KMS-11 (cell line): ENCODE data around the gene VENTX.
"Not testable (repeated sequence)": the region's sequence is repeated elsewhere in the genome, so short reads cannot be mapped to it uniquely, and the experiment has no call there.

Experiments
- H2AFZ ChIP-seq: fragments of 200-600 bp; sonication (generic); 2 replicates; pipeline ENCODE4 v1.6.1; 2016; ENCODE audit warnings: antibody characterized with exemption, mixed run types, low read depth
- H3K27ac ChIP-seq: fragments of 200-600 bp; sonication (generic); 2 replicates; pipeline ENCODE4 v1.6.1; 2016; ENCODE audit warnings: mild to moderate bottlenecking, mixed run types
- H3K27me3 ChIP-seq: fragments of 200-600 bp; sonication (generic); 2 replicates; pipeline ENCODE4 v1.6.1; 2017; ENCODE audit warnings: mild to moderate bottlenecking, low read depth, mixed run types, moderate library complexity; ENCODE audit not compliant: insufficient read depth
- H3K36me3 ChIP-seq: fragments of 200-600 bp; sonication (generic); 2 replicates; pipeline ENCODE4 v1.6.1; 2017; ENCODE audit warnings: mild to moderate bottlenecking, mixed run types; ENCODE audit not compliant: insufficient read depth
- H3K4me1 ChIP-seq: fragments of 200-600 bp; sonication (generic); 2 replicates; pipeline ENCODE4 v1.6.1; 2016; ENCODE audit warnings: mild to moderate bottlenecking, low read depth, mixed run types; ENCODE audit not compliant: poor library complexity, severe bottlenecking
- H3K4me2 ChIP-seq: fragments of 200-600 bp; sonication (generic); 2 replicates; pipeline ENCODE4 v1.7.0; 2016; ENCODE audit warnings: mild to moderate bottlenecking, mixed run types
- H3K4me3 ChIP-seq: fragments of 200-600 bp; sonication (generic); IDR thresholded peaks from 2 replicates; pipeline ENCODE4 v1.6.1; 2017; ENCODE audit warnings: low read depth, low read length, mixed read lengths; ENCODE audit not compliant: insufficient read depth
- H3K79me2 ChIP-seq: fragments of 200-600 bp; sonication (generic); 2 replicates; pipeline ENCODE4 v1.6.1; 2016; ENCODE audit warnings: low read depth, mixed run types; ENCODE audit not compliant: insufficient read depth
- H3K9ac ChIP-seq: fragments of 200-600 bp; sonication (generic); 2 replicates; pipeline ENCODE4 v1.6.1; 2016; ENCODE audit warnings: mild to moderate bottlenecking, mixed run types
- H4K20me1 ChIP-seq: fragments of 200-600 bp; sonication (generic); 2 replicates; pipeline ENCODE4 v1.6.1; 2016; ENCODE audit warnings: mild to moderate bottlenecking, mixed run types; ENCODE audit not compliant: insufficient read depth
- TF ChIP-seq, protein P1 (sequence below): fragments of 200-600 bp; sonication (generic); conservative IDR thresholded peaks from 2 replicates; pipeline ENCODE4 v1.6.1; 2017; ENCODE audit warnings: low read depth, mild to moderate bottlenecking, antibody characterized with exemption, low read length, moderate library complexity, mixed read lengths

The VENTX gene

DNA sequence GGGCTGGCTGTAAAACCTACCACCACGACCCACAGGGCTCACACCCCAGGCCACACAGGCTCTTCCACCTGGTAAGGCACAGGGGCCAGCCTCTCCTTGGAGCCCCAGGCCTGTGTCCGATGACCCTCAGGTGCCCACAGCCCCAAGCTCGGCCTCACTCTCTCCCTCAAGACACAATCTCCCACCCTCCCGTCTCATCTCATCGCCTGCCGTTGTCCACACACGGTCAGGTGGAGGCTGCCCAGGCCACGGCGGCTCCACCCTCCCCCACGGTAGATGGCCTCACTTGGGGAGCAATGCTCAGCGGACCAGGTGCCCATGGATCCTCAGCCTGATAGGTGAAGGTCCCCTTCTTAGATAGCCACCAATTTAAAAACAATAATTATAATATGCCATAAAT, 16.3 kb upstream of the VENTX start:
- Histone ChIP-seq H3K9ac (no peak overlapping the region), H3K27me3 (peaks cover 39% of the 10 kb centered on the region), H3K4me1 (no peaks in the 10 kb centered on the region), H3K4me3 (no peak overlapping the region), H2AFZ (no peak overlapping the region), H3K27ac (no peak overlapping the region), H3K79me2 (no peaks in the 10 kb centered on the region), H3K4me2 (no peak overlapping the region), H3K36me3 (no peaks in the 10 kb centered on the region), H4K20me1 (no peaks in the 10 kb centered on the region)
- TF ChIP-seq, protein P1, sequence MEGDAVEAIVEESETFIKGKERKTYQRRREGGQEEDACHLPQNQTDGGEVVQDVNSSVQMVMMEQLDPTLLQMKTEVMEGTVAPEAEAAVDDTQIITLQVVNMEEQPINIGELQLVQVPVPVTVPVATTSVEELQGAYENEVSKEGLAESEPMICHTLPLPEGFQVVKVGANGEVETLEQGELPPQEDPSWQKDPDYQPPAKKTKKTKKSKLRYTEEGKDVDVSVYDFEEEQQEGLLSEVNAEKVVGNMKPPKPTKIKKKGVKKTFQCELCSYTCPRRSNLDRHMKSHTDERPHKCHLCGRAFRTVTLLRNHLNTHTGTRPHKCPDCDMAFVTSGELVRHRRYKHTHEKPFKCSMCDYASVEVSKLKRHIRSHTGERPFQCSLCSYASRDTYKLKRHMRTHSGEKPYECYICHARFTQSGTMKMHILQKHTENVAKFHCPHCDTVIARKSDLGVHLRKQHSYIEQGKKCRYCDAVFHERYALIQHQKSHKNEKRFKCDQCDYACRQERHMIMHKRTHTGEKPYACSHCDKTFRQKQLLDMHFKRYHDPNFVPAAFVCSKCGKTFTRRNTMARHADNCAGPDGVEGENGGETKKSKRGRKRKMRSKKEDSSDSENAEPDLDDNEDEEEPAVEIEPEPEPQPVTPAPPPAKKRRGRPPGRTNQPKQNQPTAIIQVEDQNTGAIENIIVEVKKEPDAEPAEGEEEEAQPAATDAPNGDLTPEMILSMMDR: no peak

DNA sequence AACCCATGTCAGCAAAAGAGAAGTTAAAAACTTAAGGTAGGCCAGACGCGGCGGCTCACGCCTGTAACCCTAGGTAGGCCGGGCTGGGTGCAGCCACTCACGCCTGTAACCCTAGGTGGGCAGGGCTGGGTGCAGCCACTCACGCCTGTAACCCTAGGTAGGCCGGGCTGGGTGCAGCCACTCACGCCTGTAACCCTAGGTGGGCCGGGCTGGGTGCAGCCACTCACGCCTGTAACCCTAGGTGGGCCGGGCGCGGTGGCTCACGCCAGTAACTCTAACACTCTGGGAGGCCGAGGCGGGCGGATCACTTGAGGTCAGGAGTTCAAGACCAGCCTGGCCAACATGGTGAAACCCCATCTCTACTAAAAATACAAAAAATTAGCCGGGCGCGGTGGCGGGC, 15.9 kb upstream of the VENTX start:
- not testable (repeated sequence) for H3K27ac ChIP-seq, H3K4me1 ChIP-seq, H3K9ac ChIP-seq, H3K79me2 ChIP-seq, H3K4me3 ChIP-seq, H3K4me2 ChIP-seq, H4K20me1 ChIP-seq, H2AFZ ChIP-seq, H3K36me3 ChIP-seq
- H3K27me3 ChIP-seq: peaks cover 41% of the 10 kb centered on the region

DNA sequence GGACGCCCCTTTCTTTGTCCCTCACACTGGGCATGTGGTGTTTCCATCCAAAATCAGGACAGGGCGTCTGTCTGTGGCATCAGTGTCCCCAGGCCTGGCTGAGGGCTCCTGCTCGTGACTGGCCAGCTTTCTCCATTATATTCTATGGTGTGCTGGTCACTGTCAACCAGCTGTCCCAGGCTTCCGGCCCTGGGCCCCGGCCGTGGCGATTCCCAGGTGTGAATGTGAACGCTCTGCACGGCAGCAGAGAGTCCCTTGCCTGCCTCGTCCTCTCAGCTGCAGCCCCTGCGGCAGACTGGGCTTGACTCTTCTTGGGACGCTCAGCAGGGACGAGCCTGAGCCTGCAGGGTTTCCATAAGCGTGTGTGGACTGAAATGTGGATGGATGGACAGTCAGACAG, 13.6 kb upstream of the VENTX start:
- no peaks in the 10 kb centered on the region for H3K79me2 ChIP-seq

DNA sequence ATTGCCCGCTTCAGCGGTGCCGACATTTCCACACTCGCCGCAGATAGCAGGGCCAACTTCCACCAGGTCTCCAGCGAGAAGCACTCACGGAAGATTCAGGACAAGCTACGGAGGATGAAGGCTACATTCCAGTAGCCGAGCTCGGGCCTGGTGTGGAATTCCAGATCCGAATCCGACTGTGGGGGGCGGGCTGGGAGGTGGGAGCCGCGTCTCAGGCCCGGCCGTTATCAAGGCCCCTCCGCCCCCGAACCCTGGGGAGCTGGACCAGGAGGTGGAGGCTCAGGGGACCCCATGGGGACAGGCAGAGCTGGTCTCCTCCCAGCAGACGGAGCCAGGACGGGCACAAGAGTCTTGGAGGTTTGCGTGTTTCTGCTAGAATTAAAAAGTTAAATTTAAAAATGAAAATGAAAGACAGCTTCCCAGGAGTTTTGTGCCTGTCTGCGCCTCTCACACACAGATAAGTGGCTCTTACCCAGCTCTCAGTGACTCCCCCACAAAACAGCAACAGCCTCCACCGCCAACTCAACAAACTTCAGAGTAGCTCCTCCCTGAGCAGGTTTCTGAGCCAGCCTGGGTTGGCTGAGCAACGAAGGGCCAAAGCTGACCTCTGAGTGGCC, 12.8 kb upstream of the VENTX start:
- no peak overlapping the region for H3K4me3 ChIP-seq
- H3K4me2 ChIP-seq: no peak overlapping the region
- no peaks in the 10 kb centered on the region for H3K79me2 ChIP-seq
- H3K27ac ChIP-seq: no peak overlapping the region
- no peak overlapping the region for H3K9ac ChIP-seq
- H2AFZ ChIP-seq: no peak overlapping the region
- H3K36me3 ChIP-seq: no peaks in the 10 kb centered on the region
- TF ChIP-seq, protein P1: no peak
- H4K20me1 ChIP-seq: no peaks in the 10 kb centered on the region
- peaks cover 48% of the 10 kb centered on the region for H3K27me3 ChIP-seq
- no peaks in the 10 kb centered on the region for H3K4me1 ChIP-seq

More for the DNA sequence above, 13.6 kb upstream of the VENTX start:
- H3K4me2 ChIP-seq: no peak overlapping the region
- peaks cover 49% of the 10 kb centered on the region for H3K27me3 ChIP-seq
- no peak overlapping the region for H3K4me3 ChIP-seq
- no peaks in the 10 kb centered on the region for H4K20me1 ChIP-seq
- no peaks in the 10 kb centered on the region for H3K4me1 ChIP-seq
- TF ChIP-seq, protein P1: no peak
- H2AFZ ChIP-seq: no peak overlapping the region
- no peak overlapping the region for H3K9ac ChIP-seq
- no peaks in the 10 kb centered on the region for H3K36me3 ChIP-seq
- H3K27ac ChIP-seq: no peak overlapping the region

DNA sequence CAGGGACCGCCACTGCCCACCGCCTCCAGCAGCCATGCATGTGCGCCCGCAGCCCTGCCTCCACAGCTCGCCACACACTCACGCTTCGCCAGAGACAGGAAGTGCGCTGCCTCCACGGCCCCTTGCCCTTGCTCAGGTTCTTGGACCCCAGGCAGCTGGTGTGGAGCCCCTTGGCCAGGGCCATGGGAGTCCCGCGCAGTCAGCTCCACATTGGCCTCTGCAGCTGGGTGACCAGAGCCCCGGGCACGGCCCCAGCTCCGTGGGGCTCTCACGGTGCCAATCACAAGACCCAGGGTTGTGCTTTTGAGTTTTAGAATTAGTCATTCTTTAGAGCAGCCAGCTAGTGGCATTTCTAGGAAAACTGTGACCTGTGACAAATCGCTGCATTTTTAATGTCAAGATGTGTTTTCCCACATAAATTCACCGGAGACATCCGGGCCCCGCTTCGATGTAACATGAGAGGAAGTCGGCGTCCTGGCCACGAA, 11.9 kb upstream of the VENTX start:
- Histone ChIP-seq H3K36me3 (no peaks in the 10 kb centered on the region), H3K4me2 (no peak overlapping the region), H3K27ac (no peak overlapping the region), H3K27me3 (peaks cover 48% of the 10 kb centered on the region), H3K4me3 (no peak overlapping the region), H3K9ac (no peak overlapping the region), H3K79me2 (no peaks in the 10 kb centered on the region), H2AFZ (no peak overlapping the region), H3K4me1 (no peaks in the 10 kb centered on the region), H4K20me1 (no peaks in the 10 kb centered on the region)
- TF ChIP-seq, protein P1: no peak
